HepG2 (cell line): Measurements from ENCODE around the gene ANKRD6. TPM values are rescaled to one million over a fixed set of nuclear protein-coding genes. Genes with fewer than 3 reads are reported as not detected.

Experiments used
- AHR ChIP-seq: IDR thresholded peaks from 2 replicates; pipeline ENCODE4 v1.6.1; 2018; ENCODE audit warnings: missing genetic modification reagents, missing compliant biosample characterization
- CREM ChIP-seq, 2 experiments: sonication (generic) in 1 of 2; formaldehyde crosslinking in 1 of 2; IDR thresholded peaks; 2 replicates each; pipeline versions ENCODE4 v1.4.0 to v1.6.1; 2016 to 2020; ENCODE audit warnings: antibody characterized with exemption in 1 of 2, mild to moderate bottlenecking in 1 of 2, missing genetic modification reagents in 1 of 2
- GFI1 ChIP-seq: sonication (generic); formaldehyde crosslinking; IDR thresholded peaks from 2 replicates; pipeline ENCODE4 v1.5.0; 2020; ENCODE audit warnings: missing genetic modification reagents, mild to moderate bottlenecking, borderline replicate concordance
- GZF1 ChIP-seq: sonication (generic); formaldehyde crosslinking; IDR thresholded peaks from 2 replicates; pipeline ENCODE4 v1.5.1; 2020; ENCODE audit warnings: mild to moderate bottlenecking, missing genetic modification reagents
- HOXD1 ChIP-seq: sonication (generic); formaldehyde crosslinking; IDR thresholded peaks from 2 replicates; pipeline ENCODE4 v1.5.0; 2020; ENCODE audit warnings: missing genetic modification reagents
- IRF9 ChIP-seq: sonication (generic); formaldehyde crosslinking; IDR thresholded peaks from 2 replicates; pipeline ENCODE4 v1.8.0; 2022; ENCODE audit warnings: missing genetic modification reagents, mild to moderate bottlenecking, borderline replicate concordance
- PRDM15 ChIP-seq: sonication (generic); formaldehyde crosslinking; IDR thresholded peaks from 2 replicates; pipeline ENCODE4 v1.4.0; 2020; ENCODE audit warnings: missing genetic modification reagents
- RBFOX2 ChIP-seq: fragments of 200-400 bp; formaldehyde crosslinking; IDR thresholded peaks from 2 replicates; pipeline ENCODE4 v1.6.1; 2017; ENCODE audit warnings: low read depth, mild to moderate bottlenecking, low read length
- RNF2 ChIP-seq: fragments of 450-650 bp; conservative IDR thresholded peaks from 2 replicates; pipeline ENCODE4 v1.6.1; 2016; ENCODE audit warnings: low read depth
- TEF ChIP-seq: sonication (generic); formaldehyde crosslinking; IDR thresholded peaks from 2 replicates; pipeline ENCODE4 v1.5.0; 2020; ENCODE audit warnings: missing genetic modification reagents
- TIGD3 ChIP-seq: sonication (generic); formaldehyde crosslinking; IDR thresholded peaks from 2 replicates; pipeline ENCODE4 v1.5.1; 2020; ENCODE audit warnings: mild to moderate bottlenecking, missing genetic modification reagents, borderline replicate concordance
- XBP1 ChIP-seq: sonication (generic); formaldehyde crosslinking; IDR thresholded peaks from 2 replicates; pipeline ENCODE4 v1.5.0; 2020; ENCODE audit warnings: missing genetic modification reagents
- ZNF607 ChIP-seq: sonication (generic); formaldehyde crosslinking; IDR thresholded peaks from 2 replicates; pipeline ENCODE4 v1.5.1; 2020; ENCODE audit warnings: missing genetic modification reagents, mild to moderate bottlenecking, borderline replicate concordance
- ZSCAN31 ChIP-seq: sonication (generic); formaldehyde crosslinking; IDR thresholded peaks from 2 replicates; pipeline ENCODE4 v1.5.0; 2020; ENCODE audit warnings: low read depth, mild to moderate bottlenecking, missing genetic modification reagents
- polyA plus RNA-seq, 8 experiments: library from polyadenylated mRNA; depleted of rRNA in 3 of 8; stranded (reverse) in 7 of 8; unstranded in 1 of 8; fragments of >200 nt; fragmentation: Illumina TruSeq in 4 of 8; extraction: Trizol in 4 of 8; gene quantifications; 2 replicates each; pipeline versions ENCODE4 v1.2.1 to v1.2.3, GENCODE V29; 2011 to 2016; ENCODE audit warnings: low read depth in 4 of 8, missing spikeins in 1 of 8, mixed read lengths in 1 of 8; ENCODE audit not compliant: insufficient read depth in 1 of 8
- total RNA-seq, 5 experiments: library from RNA; depleted of rRNA; stranded (reverse); fragments of >200 nt; fragmentation: Illumina TruSeq; extraction: Trizol; gene quantifications; 2 replicates each; pipeline ENCODE4 v1.2.3, GENCODE V29; 2016; ENCODE audit warnings: low read depth in 1 of 5
- TF ChIP-seq, protein P1 (sequence below): sonication (generic); formaldehyde crosslinking; IDR thresholded peaks from 2 replicates; pipeline ENCODE4 v1.4.0; 2020; ENCODE audit warnings: mild to moderate bottlenecking, missing genetic modification reagents, borderline replicate concordance
- TF ChIP-seq, protein P2 (sequence below): sonication (generic); formaldehyde crosslinking; IDR thresholded peaks from 2 replicates; pipeline ENCODE4 v1.8.0; 2022; ENCODE audit warnings: mild to moderate bottlenecking, missing genetic modification reagents; ENCODE audit not compliant: insufficient replicate concordance

ANKRD6 gene
- total and polyA plus RNA-seq, 2 of the 13 experiments (the other 11 are each of a cell fraction or from before 2014, with no cell fraction given): 0.18 to 0.36 TPM

- TF ChIP-seq IRF9: peak; percentile 42; the same call in 1 of the 2 replicates
- TF ChIP-seq RNF2: peak; percentile 61; the same call in 1 of the 2 replicates
- TF ChIP-seq ZNF607 (CRISPR knock-in tag): peak; percentile 92; the same call in 1 of the 2 replicates
- TF ChIP-seq GZF1 (CRISPR knock-in tag): no peak
- no peak for TF ChIP-seq HOXD1 (CRISPR knock-in tag)
- peak; percentile 57; the same call in 1 of the 2 replicates for TF ChIP-seq ZSCAN31 (CRISPR knock-in tag)
- TF ChIP-seq CREM (IDR thresholded peaks at IDR 0.05): peak; percentile 35; the same call in 1 of the 2 replicates
- TF ChIP-seq CREM (CRISPR knock-in tag; IDR thresholded peaks at IDR 0.05): no peak
- peak; percentile 19; the same call in 1 of the 2 replicates for TF ChIP-seq AHR (CRISPR knock-in tag)
- TF ChIP-seq GFI1 (CRISPR knock-in tag): 0 out of 2 replicates have a peak, but pooled peaks have one; percentile 56
- no peak for TF ChIP-seq XBP1 (CRISPR knock-in tag)
- no peak for TF ChIP-seq TIGD3 (CRISPR knock-in tag)
- TF ChIP-seq TEF (CRISPR knock-in tag): no peak; the same call in 1 of the 2 replicates
- TF ChIP-seq, protein P1, sequence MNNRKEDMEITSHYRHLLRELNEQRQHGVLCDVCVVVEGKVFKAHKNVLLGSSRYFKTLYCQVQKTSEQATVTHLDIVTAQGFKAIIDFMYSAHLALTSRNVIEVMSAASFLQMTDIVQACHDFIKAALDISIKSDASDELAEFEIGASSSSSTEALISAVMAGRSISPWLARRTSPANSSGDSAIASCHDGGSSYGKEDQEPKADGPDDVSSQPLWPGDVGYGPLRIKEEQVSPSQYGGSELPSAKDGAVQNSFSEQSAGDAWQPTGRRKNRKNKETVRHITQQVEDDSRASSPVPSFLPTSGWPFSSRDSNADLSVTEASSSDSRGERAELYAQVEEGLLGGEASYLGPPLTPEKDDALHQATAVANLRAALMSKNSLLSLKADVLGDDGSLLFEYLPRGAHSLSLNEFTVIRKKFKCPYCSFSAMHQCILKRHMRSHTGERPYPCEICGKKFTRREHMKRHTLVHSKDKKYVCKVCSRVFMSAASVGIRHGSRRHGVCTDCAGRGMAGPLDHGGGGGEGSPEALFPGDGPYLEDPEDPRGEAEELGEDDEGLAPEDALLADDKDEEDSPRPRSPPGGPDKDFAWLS: no peak
- 0 out of 2 replicates have a peak, but pooled peaks have one; percentile 23 for TF ChIP-seq PRDM15 (CRISPR knock-in tag)
- TF ChIP-seq, protein P2, sequence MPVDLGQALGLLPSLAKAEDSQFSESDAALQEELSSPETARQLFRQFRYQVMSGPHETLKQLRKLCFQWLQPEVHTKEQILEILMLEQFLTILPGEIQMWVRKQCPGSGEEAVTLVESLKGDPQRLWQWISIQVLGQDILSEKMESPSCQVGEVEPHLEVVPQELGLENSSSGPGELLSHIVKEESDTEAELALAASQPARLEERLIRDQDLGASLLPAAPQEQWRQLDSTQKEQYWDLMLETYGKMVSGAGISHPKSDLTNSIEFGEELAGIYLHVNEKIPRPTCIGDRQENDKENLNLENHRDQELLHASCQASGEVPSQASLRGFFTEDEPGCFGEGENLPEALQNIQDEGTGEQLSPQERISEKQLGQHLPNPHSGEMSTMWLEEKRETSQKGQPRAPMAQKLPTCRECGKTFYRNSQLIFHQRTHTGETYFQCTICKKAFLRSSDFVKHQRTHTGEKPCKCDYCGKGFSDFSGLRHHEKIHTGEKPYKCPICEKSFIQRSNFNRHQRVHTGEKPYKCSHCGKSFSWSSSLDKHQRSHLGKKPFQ: no peak
- TF ChIP-seq RBFOX2: peak; percentile 91
Measured at GRCh38 chr6:89638320-89639195, 205.6 kb downstream of the ANKRD6 start, which contains the start of gene LYRM2 (continued).
